UCSD-AML1 (cell line): ENCODE data around the gene AR.

Experiments used
- DNase-seq: peaks from one replicate; lab custom pipeline; 2025; ENCODE audit not compliant: unreplicated experiment; lab: John Stamatoyannopoulos, UW

The AR gene

DNA sequence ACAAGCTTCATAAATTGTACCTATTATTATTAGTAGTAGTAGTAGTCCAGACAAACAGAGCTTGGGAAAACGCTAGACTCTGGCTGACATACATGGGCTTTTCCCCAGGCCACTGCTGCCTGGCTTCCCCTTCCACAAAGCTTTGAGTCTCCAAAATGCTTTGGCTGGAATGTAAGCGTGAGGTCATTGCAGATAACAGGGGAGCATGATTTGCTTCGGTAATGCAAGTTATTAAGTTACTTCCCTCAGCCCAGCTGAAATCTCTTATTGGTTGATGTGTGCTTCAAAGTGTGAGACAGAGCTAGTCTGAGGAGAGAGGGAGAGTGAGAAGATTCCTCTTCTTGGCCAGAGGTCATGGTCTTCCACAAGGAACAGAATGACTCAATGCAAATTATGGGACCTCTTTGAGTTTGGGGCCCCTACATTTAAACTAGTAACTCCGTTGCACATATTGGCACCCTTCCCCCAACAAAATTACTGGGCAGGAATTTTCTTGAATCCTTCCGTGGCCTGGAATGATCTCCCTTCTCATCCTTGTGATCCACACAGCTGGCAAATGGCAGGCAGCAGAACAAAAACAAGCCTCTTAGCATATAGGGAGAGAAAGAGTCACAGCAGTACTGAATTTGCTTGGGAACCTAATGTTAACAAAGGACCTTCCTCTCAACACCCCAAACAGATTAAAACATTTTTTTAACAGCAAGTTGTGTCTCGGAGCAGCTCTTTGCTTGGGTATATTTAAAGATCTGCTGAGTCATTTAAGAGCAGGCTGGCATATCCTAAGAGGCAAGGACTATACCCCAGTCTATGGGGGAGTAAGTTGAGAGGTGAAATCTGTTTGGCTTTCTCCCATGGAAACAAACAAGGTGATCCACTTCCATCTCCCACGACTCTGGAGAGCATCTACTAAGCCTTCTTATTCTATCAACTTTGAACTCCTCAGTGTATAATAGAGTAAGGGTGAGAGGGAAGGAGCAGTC lies 19.9 kb downstream of the AR start:
- no peak for DNase-seq

DNA sequence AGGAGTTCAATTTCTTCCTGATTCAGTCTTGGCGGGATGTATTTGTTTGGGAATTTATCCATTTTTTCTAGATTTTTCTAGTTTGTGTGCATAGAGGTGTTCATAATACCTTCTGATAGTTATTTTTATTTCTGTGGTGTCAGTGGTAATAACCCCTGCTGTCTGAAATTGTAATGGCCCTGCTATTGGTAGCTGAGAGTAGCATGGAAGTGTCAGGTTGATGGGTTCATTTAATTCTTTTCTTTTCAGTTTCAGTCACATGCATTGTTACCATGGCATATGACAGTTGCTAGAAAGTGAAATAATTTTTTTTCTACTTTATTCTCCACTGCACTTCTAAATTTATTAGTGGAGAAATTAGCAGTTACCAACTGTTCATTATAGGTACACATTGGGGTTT lies 20.7 kb downstream of the AR start:
- no peak for DNase-seq

DNA sequence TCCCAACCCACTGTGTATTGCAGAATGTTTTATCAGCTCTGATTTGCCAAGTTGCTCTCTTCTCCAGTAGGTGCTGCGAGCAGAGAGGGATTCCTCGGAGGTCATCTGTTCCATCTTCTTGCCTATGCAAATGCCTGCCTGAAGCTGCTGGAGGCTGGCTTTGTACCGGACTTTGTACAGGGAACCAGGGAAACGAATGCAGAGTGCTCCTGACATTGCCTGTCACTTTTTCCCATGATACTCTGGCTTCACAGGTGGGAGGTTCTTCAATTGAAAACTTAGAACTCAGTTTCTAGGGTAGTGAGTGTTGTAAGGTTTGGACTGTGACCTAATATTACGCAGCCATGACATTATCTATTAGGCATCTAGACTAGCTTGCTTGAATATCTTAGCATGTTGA lies 24.9 kb downstream of the AR start:
- no peak for DNase-seq

DNA sequence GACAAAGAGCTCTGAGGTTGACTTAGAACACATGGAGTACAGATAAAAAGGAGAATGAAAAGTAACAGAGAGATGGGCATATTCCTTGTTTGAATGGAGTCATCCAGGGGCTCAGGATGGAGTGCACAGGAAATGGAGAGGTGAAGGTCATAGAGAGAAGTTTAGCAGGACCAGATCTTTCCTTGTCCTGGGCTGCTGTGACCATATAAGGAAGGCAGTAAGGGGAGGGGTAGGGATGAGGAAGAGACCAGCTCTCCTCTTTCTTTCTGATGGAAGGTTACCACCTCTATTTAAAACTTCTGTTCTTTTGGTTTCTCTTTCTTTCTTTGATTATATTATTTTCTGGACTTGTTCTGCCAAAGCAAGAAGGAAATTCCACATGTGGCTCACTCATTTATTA lies 27.0 kb downstream of the AR start:
- DNase-seq, result no peak

DNA sequence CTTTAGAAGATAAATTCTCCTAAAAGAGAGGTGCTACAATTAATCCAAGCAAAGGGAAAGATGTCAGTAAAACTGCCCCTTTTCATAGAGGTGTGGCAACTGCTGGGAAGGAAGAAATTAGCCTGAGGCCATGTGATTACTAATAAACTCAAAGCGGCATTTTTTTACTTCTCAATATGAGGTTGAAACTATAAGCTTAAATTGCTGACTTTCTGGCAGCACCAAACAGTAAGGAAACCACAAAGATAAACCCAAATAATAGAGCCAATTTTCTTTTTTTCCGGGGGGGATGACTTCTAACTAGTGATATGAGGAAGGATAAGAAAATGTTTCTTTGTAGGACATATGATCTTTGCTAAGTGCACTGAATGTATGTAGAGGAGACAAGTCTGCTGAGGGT lies 30.9 kb downstream of the AR start:
- DNase-seq, result no peak

DNA sequence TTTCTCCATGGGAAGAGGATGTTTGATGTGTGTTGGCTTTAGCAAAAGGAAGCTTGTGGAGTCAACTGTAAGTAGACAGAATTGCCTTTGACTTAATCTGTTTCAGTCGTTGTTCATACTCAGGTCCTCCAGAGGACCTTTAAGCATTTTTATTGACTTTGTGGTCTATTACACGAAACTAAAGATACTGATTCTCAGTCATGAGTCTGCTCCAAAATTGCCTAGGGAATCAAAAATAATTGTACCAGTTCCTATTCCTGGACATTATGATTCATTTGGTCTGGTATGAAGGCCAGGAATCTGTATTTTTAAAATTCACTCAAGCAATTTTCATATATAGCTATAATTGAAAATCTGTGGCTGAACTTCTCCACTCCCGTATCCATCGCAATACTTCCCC lies 38.6 kb downstream of the AR start:
- DNase-seq, result no peak

DNA sequence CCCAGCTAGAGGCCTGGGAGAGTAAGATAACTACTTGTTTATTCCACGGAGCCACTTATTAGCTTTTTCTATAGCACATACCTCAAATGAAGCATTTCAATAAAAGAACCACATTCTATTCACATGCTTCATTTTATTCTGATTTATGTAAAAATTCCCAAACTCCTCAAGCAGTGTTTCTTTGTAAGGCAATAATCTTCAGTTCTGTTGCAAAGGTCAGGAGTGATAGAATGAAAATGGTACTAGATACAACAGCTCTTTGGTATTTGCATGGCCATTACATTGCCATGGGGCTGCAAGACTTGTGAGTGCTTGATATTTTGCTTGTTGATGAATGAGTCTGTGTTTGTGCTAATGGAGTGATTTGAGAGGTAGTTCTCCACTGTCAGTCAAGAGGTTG lies 39.4 kb downstream of the AR start:
- DNase-seq, result no peak

DNA sequence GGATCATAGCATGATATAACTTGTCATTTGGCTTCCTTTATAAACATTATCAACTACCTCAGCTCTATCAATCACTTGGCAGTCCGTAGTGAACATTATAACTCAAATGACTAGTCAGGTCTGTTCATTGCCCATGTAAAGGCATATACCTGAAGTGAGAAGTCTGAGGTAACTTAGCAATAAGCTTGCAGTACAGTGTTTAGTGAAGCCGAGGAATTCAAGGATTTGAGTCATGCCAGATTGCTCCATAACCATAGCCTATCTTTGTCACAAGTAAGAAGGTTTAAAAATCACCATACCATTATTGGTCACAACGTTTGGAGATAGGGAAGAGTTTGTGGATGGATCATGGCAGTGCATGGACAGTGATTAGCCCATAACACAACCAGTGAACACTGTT lies 41.6 kb downstream of the AR start:
- no peak for DNase-seq

DNA sequence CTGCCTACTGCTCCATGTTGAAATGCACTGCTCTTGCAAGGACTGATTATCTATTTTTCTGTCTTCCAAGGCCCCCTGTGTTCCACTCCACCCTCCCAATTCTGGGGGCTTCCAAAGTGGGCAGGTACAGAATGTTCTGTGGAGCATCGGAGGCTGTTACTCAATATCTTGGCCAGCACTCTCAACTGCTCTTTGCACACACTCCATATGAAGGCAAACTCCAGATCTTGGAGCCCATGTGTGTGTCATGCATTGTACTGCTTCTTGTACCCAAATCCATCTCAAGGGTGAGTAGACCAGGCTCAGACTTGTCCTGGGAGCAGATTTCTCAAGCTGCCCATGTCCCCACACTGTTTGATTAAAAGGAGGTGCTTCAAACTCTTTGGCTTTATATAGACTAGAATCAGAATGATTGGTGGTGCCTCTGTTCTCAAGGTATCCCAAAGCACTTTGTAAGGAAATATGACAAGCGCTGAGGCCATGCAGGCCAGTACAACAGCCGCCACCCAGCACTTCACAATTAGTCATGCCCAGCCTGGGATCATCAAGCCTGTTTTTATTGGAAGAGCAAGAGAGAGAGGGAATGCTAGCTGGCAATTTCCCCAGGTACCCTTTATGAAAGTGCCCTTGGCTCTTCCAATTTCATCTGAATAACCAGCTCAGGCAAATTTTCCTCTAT lies 44.3 kb downstream of the AR start:
- DNase-seq, result no peak

DNA sequence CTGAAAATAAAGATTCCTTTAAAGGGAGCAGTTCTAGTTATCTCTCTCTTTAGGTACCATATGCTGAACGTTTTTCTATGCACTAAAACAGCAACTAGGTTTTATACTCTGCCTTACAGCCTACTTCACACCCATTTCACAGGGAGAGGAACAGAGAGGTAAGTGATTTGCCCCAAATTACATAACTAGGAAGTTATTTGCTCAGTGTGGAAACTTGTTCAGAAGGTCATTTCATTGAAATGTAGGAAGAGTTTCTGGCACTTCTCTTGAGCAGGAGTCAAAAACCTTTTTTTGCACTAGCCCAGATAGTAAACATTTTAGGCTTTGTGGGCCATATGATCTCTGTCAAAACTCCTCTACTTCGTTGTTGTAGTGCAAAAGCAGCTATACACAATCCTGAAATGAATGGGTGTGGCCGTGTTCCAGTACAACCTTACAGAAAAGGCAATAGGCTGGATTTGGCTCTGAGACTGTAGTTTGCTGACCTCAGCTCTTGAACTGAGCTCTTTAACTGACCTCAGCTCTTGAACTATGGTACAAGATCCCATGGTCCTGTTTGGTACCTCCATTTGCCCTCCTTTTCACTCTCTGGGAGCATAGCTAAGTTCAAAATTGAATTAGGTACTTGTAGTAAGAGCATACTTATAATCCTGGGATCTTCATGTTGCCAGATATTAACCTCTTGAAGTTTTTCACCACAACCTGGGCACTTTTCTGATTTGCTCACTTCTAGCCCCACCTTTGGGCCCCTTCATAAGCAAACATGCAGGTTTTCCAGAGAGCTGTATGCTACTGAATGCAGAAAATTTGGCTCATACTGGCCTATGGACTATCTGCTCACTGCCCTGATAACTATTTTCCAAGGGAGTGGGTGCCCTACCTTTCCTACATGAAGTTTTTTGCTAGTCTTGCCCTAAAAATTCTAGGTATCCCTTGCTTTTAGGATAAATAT lies 53.3 kb downstream of the AR start:
- DNase-seq, result no peak

DNA sequence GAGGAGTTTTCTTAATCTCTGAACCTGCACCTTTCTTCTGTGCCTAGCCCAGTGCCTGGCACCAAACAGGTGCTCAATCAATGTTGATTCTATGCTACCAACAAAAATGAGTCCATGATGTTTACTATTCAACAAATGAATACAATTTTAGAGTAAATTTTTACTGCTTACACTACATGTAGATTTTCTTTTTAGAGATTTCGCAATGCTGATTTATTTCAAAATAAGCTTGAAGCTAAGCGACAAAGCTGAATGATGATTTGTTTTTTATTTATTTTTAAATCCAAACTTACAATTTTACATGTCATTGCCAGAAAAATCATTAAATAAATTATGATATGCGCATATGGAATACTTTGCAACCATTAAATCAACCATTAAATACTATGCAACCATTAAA lies 55.7 kb downstream of the AR start:
- DNase-seq, result no peak

DNA sequence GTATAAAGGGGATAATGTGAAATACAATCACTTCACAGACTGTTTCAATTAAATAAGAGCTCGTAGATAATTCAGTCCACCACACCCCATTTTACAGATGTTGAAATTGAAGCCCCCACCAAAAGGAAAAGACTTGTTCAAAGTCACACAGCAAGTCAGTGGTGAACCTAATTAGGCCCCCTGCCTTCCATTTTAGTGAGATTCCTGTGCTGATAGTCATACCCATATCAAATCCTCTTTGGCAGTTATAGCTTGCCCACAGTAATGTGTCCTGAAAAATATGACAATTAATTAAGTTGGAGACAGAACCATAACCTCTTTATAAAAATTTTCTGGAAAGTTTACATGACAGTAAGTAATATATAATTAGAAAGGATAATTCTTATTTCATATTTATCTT lies 58.0 kb downstream of the AR start:
- DNase-seq, result no peak

DNA sequence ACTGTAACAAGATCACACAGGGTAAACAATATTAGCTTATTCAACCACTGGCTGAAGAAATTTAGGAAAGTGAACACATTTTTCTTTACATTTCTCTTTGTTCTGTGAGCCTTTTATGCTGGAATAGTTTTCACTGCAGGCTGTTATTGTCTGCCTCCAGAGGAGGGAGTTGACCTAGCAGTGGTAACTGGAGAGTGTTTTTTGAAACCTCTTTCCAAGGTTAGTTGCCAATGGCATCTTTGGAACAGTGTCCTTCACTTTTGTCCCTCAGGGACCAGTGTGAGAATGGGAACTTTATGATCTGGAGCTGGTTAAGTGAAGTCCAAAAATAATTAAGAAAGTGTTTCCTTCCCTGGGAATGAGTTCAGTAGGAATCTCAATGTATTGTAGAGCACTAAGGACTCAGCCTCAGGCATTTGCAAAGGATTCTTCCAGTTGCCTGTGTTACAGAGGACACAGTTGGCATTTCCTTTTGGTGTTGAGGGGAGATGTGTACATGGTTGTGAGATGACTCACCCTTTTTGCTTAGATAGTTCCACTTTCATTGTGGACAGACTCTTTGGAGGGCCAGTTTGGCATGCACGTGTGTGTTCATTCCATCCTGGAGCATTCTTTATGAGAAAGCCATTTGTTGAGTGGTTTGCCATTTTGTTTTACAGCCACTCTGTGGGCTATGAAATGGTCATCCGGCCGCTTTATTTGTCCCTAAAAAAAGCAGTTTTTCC lies 61.3 kb downstream of the AR start:
- no peak for DNase-seq

DNA sequence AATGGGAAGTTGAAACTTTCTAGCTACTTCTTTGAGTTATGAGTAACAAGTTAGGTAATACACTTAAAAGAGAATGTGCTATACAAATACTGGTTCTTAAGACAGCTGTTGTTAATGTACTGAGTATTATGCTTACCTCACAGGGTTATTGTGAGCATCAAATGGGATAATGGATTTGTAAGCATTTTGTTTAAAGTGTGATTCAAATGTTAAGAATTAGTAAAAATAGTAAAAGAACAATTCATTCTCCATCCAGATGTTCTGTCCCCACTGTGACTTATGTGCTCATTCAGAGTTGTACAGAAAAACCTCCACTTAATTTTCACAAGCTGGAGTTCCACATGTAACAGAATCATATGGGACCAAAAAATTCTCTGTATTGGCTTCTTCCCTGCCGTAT lies 63.6 kb downstream of the AR start:
- DNase-seq, result no peak

DNA sequence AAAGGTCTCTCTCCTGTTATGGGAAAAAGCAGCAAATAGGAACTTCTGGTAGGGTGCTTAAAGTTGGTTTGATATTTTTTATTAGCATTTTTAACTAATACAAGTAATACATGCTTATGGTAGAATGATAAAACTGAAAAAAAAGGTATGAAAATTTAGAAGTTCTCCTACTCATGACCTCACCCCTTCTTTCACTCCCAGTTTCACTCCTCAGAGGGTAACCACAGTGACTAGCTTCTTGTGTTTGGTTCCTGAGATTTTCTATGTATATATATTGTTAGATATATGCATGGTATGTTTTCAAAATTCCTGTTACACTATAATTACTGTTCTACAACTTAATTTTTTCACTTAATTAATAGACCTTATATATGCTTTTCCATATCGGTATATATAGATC lies 66.5 kb downstream of the AR start:
- no peak for DNase-seq

DNA sequence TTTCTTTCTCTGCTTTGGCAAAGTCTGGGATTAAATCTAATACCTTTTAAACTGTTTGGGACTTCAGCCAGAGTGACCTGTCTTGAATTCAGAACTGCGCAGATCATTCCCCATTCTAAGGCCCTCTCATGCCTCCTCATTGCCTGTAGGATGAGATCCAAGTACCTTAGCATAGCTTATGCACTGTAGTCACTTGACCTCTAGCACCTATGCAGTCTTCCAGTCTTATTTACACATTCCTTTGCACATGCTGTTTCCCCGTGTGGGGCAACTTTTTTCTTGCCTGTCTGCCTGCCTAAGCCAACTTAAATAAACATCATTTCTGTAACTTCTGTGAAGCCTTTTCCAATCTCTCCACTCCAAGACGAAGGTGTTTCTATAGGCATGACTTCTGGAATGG lies 68.4 kb downstream of the AR start:
- DNase-seq, result no peak

DNA sequence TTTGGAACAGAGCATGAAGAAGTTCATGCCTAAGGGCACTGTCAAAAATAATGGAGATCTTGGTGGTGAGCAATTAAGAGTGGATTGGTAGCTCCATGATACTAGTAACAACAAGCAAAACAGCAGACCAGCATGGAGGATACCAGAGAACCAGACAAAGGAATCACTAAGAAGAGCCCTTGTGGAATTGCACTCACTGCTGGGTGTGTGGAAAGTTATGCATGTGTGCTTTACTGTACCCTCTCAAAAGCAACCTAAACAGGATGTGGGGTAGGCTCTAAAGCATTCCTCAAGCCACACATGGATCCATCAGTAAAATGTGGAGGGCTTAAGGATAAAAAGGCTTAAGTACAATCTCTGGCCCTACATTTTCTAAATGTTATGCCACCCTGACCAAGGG lies 69.5 kb downstream of the AR start:
- DNase-seq, result no peak

DNA sequence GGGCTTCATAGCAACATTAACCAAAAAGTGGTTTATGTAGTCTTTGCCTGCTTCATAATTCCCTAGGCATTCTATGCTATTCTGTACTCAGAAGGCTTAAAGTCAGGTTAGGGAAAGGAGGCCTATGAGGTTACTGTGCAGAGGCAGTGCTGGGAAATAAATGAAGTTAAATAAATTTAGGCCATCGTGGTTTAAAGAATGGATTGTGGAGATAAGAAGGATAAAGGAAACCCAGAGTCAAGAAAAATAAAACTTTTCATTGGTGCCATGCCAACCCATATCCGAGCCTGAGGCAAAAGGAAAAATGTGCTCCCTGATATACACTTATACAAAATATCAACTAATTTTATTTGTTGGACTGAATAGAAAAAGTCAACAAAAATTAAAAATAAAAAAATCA lies 70.2 kb downstream of the AR start:
- no peak for DNase-seq

DNA sequence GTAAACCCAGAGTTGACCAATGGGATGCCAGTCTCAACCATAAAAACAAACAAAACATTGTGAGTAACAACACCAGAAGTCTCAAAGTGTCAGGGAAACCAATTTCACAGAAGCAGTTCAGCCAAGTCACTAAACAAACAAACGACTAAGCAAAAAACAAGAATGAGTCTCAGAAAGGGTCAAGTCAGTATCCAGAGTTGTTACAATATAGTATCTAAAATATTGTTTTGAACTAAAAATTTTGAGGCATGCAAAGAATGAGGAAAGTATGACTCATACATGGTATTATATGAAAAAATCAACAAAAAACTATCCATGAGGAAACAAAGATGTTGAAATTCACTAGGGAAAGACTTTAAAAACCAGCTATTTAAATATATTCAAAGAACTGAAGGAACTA lies 70.6 kb downstream of the AR start:
- no peak for DNase-seq

DNA sequence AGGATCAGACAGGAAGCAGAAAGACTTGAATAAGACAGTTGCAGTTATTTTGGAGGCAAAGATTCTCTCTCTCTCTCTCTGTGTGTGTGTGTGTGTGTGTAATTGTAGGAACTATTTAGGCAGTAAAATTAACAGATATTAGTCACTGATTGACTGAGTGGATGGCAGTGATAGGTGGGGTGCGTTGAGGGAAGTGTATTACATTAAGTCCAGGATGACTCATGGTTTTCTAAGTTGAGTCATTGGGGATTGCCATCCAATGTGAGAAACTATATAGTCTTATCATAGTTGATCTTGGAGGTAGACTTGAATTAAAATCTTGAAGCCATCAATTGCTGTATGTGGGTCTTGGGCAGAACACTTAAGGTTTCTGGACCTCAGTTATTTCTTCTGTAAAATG lies 75.4 kb downstream of the AR start:
- no peak for DNase-seq

DNA sequence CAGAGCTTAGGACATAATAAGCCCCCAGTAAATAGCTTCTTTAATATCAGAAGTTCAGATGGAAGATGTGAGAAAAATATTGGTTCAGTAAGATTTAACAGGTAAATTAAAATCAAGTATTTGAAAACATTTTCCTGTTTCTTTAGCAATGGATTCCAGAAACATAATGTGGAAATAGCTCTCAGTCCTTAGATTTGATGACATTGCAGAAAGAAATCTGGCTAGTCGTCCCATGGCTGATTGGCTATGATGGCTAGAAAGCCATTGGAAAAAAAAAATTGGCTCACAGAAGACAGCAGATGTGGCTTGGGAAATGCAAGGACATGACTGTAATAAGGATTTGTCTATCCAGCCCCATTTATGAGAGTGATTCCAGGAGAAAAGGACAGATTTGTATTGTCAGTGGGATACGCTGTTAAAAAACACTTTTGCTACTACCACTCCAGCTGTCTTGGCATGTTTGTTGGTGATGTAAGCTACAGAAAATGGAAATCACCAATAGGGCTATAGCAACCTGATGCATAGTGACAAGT lies 78.3 kb downstream of the AR start:
- no peak for DNase-seq
